A549 (cell line): ENCODE results near the gene PPP2R2D. TPM values are rescaled to one million over a fixed set of nuclear protein-coding genes. Genes with fewer than 3 reads are reported as not detected.

Experiments used
- ATAC-seq, 2 experiments: fragments of 200-7000 bp in 1 of 2; fragments of >200 bp in 1 of 2; cut with Nextera tagmentation in 1 of 2; cut with Tn5 transposase in 1 of 2; 3 replicates each; pipeline versions ENCODE4 v1.8.0 to v1.9.1; 2018 to 2020; ENCODE audit warnings: mild to moderate bottlenecking in 1 of 2, moderate library complexity in 1 of 2
- CTCF ChIA-PET: fragments of 300-600 bp; sonication (Branson Sonifier 250); formaldehyde crosslinking; extraction: SDS; loops from one replicate; lab custom pipeline; 2021; ENCODE audit warnings: antibody characterized with exemption, inconsistent platforms; lab: Yijun Ruan, JAX
- POLR2A ChIA-PET: fragments of 350-600 bp; formaldehyde crosslinking; extraction: SDS; loops from one replicate; lab custom pipeline; 2021; ENCODE audit warnings: antibody characterized with exemption, inconsistent platforms; lab: Yijun Ruan, JAX
- DNase-seq, 2 experiments: peaks; one replicate each; pipeline versions ENCODE4 v3.0.0 to v3.0.0-alpha.2; 2011 to 2016; ENCODE audit warnings: low read depth in 1 of 2, low spot score in 1 of 2
- FAIRE-seq: peaks from 2 replicates; lab custom pipeline; 2011; peaks lifted over from hg19 to GRCh38; lab: Jason Lieb, UNC
- H3K27ac ChIP-seq, 2 experiments: fragments of >200 bp; sonication (Bioruptor Twin); formaldehyde crosslinking; 3 replicates each; pipeline ENCODE4 v1.5.1; 2016 to 2017
- H3K4me1 ChIP-seq: fragments of >200 bp; sonication (Bioruptor Twin); formaldehyde crosslinking; 3 replicates; pipeline ENCODE4 v1.6.1; 2016
- H3K4me2 ChIP-seq: fragments of >200 bp; sonication (Bioruptor Twin); formaldehyde crosslinking; 3 replicates; pipeline ENCODE4 v1.6.1; 2016
- H3K4me3 ChIP-seq: fragments of >200 bp; sonication (Bioruptor Twin); formaldehyde crosslinking; 3 replicates; pipeline ENCODE4 v1.5.1; 2016
- H3K9me3 ChIP-seq: fragments of >200 bp; sonication (Bioruptor Twin); formaldehyde crosslinking; 3 replicates; pipeline ENCODE4 v1.6.1; 2016
- CBX8 ChIP-seq: fragments of 200-600 bp; sonication (generic); IDR thresholded peaks from 2 replicates; pipeline ENCODE4 v1.6.1; 2016
- FOXS1 ChIP-seq: fragments of 250-450 bp; sonication (Bioruptor Pico); IDR thresholded peaks from 2 replicates; pipeline ENCODE4 v1.5.0; 2020; ENCODE audit warnings: mild to moderate bottlenecking, moderate library complexity
- HEYL ChIP-seq: fragments of 250-450 bp; sonication (Bioruptor Pico); IDR thresholded peaks from 2 replicates; pipeline ENCODE4 v1.8.0; 2021; ENCODE audit warnings: mild to moderate bottlenecking, moderate library complexity
- HOXA7 ChIP-seq: fragments of 250-450 bp; sonication (Bioruptor Pico); IDR thresholded peaks from 2 replicates; pipeline ENCODE4 v1.5.0; 2020; ENCODE audit warnings: mild to moderate bottlenecking, moderate library complexity
- MAZ ChIP-seq: fragments of 150-350 bp; IDR thresholded peaks from 2 replicates; pipeline ENCODE4 v1.6.1; 2014; ENCODE audit warnings: antibody characterized with exemption, low read depth, low read length, borderline replicate concordance
- MYC ChIP-seq: IDR thresholded peaks from 2 replicates; pipeline ENCODE4 v1.6.1; 2012; ENCODE audit warnings: mild to moderate bottlenecking, inconsistent platforms, low read length, improper control_type of control experiment, borderline replicate concordance
- NFE2L2 ChIP-seq: fragments of 150-350 bp; conservative IDR thresholded peaks from 2 replicates; pipeline ENCODE4 v1.6.1; 2014; ENCODE audit warnings: low read length
- TFCP2L1 ChIP-seq: fragments of 250-450 bp; sonication (Bioruptor Pico); IDR thresholded peaks from 2 replicates; pipeline ENCODE4 v1.5.0; 2021; ENCODE audit warnings: mild to moderate bottlenecking
- WGBS: methylation state at CpG from one replicate; pipeline ENCODE4 v1.1.6; 2017; ENCODE audit errors: missing lambda C conversion rate; 5-methylcytosine and 5-hydroxymethylcytosine counted together
- polyA plus RNA-seq, 4 experiments: library from polyadenylated mRNA; depleted of rRNA in 3 of 4; stranded (reverse); fragments of >200 nt; fragmentation: RNase III in 1 of 4; extraction: RNeasy Plus Mini Kit Qiagen cat#74134 plus additional on column Dnase treatment in 1 of 4; gene quantifications; 2 replicates in 3 of 4; 3 replicates in 1 of 4; pipeline ENCODE4 v1.2.3, GENCODE V29; 2011 to 2017
- TF ChIP-seq, protein P1 (sequence below): IDR thresholded peaks from 2 replicates; pipeline ENCODE4 v1.6.1; 2012; ENCODE audit warnings: low read depth, borderline replicate concordance
- TF ChIP-seq, protein P2 (sequence below): fragments of 450-650 bp; IDR thresholded peaks from 2 replicates; pipeline ENCODE4 v1.6.1; 2014; ENCODE audit warnings: antibody characterized with exemption
- TF ChIP-seq, protein P3 (sequence below): fragments of 200-600 bp; sonication (generic); IDR thresholded peaks from 2 replicates; pipeline ENCODE4 v1.6.1; 2016; ENCODE audit warnings: antibody characterized with exemption, mild to moderate bottlenecking, moderate library complexity
- TF ChIP-seq, protein P4 (sequence below): fragments of 250-450 bp; sonication (Bioruptor Pico); IDR thresholded peaks from 2 replicates; pipeline ENCODE4 v1.5.0; 2021; ENCODE audit warnings: mild to moderate bottlenecking, moderate library complexity, borderline replicate concordance
- TF ChIP-seq, protein P5 (sequence below): fragments of 250-450 bp; sonication (Bioruptor Pico); IDR thresholded peaks from 2 replicates; pipeline ENCODE4 v1.5.0; 2020; ENCODE audit warnings: low read depth, mild to moderate bottlenecking, moderate library complexity

PPP2R2D gene
- polyA plus RNA-seq, 2 of the 4 experiments (the other 2 are of a cell fraction): 23.9 to 36.0 TPM

DNA sequence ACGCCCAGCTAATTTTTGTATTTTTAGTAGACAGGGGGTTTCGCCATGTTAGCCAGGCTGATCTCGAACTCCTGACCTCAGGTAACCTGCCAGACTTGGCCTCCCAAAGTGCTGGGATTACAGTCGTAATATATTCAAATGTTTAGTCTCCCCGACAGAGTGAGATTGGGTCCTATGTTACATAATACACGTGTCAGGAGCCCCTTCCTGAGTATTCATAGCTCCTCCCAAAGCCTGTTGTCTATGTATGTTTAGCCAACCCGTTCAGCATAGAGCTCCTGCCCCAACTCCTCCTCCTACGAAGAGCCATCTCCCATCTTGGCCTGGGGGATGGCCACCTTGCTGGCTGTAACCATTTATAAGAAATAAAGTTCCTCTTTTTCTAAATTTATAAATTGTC, 2.7 kb upstream of the PPP2R2D start:
- peaks cover 15% of the 10 kb centered on the region for H3K4me1 ChIP-seq
- no peaks in the 10 kb centered on the region for H3K9me3 ChIP-seq
- CTCF ChIA-PET: interaction anchor here (0.9 to 7.5 kb wide), 5 partner anchors 9 to 127 kb away, joined by 3 to 56 read pairs (median 4); no protein-coding TSS in a partner anchor
- DNase-seq (no peak), FAIRE-seq (no peak), ATAC-seq (no peak)
- H3K4me3 ChIP-seq: no peak overlapping the region
- POLR2A ChIA-PET: no interaction called here
- no peak overlapping the region for H3K4me2 ChIP-seq
- 57% methylated on average over 8 of the region's 8 CpGs for WGBS
- no peak for TF ChIP-seq CBX8
- TF ChIP-seq HEYL (CRISPR knock-in tag): no peak
- TF ChIP-seq MYC: no peak
- TF ChIP-seq, protein P1, sequence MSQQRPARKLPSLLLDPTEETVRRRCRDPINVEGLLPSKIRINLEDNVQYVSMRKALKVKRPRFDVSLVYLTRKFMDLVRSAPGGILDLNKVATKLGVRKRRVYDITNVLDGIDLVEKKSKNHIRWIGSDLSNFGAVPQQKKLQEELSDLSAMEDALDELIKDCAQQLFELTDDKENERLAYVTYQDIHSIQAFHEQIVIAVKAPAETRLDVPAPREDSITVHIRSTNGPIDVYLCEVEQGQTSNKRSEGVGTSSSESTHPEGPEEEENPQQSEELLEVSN: no peak
- no peak for TF ChIP-seq HOXA7 (CRISPR knock-in tag)
- TF ChIP-seq, protein P2, sequence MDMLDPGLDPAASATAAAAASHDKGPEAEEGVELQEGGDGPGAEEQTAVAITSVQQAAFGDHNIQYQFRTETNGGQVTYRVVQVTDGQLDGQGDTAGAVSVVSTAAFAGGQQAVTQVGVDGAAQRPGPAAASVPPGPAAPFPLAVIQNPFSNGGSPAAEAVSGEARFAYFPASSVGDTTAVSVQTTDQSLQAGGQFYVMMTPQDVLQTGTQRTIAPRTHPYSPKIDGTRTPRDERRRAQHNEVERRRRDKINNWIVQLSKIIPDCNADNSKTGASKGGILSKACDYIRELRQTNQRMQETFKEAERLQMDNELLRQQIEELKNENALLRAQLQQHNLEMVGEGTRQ: no peak
- no peak overlapping the region for H3K27ac ChIP-seq

DNA sequence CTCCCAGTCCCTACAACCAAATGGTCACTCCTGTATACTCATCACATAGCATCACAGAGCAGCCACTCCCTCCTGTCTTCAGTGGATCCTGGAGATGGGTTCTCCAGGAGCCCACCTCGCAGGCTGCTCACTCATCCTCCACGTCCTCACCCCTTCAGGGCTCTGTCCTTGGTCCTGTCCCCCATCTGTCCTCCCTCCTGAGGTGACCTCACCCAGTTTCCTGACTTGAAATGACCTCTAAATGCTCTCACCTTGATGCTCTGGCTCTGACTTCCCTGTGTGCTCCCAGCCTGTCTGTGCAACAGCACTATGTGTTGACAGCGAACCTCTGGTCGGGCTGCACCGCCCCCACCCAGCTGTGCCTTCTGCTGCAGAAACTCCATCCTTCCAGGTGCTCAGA, 2.1 kb upstream of the PPP2R2D start:
- H3K4me1 ChIP-seq: peaks cover 21% of the 10 kb centered on the region
- DNase-seq (no peak), FAIRE-seq (no peak), ATAC-seq (no peak)
- no peaks in the 10 kb centered on the region for H3K9me3 ChIP-seq
- ChIA-PET POLR2A (no interaction called here), CTCF (interaction anchor here (1.1 to 7.5 kb wide), 4 partner anchors 11 to 244 kb away, joined by 4 to 56 read pairs (median 9); no protein-coding TSS in a partner anchor)
- TF ChIP-seq, protein P3, sequence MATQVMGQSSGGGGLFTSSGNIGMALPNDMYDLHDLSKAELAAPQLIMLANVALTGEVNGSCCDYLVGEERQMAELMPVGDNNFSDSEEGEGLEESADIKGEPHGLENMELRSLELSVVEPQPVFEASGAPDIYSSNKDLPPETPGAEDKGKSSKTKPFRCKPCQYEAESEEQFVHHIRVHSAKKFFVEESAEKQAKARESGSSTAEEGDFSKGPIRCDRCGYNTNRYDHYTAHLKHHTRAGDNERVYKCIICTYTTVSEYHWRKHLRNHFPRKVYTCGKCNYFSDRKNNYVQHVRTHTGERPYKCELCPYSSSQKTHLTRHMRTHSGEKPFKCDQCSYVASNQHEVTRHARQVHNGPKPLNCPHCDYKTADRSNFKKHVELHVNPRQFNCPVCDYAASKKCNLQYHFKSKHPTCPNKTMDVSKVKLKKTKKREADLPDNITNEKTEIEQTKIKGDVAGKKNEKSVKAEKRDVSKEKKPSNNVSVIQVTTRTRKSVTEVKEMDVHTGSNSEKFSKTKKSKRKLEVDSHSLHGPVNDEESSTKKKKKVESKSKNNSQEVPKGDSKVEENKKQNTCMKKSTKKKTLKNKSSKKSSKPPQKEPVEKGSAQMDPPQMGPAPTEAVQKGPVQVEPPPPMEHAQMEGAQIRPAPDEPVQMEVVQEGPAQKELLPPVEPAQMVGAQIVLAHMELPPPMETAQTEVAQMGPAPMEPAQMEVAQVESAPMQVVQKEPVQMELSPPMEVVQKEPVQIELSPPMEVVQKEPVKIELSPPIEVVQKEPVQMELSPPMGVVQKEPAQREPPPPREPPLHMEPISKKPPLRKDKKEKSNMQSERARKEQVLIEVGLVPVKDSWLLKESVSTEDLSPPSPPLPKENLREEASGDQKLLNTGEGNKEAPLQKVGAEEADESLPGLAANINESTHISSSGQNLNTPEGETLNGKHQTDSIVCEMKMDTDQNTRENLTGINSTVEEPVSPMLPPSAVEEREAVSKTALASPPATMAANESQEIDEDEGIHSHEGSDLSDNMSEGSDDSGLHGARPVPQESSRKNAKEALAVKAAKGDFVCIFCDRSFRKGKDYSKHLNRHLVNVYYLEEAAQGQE: peak; percentile 43; the same call in 1 of the 2 replicates
- no peak for TF ChIP-seq TFCP2L1 (CRISPR knock-in tag)
- no peak overlapping the region for H3K27ac ChIP-seq
- 73% methylated on average over 5 of the region's 5 CpGs for WGBS
- H3K4me2 ChIP-seq: no peak overlapping the region
- no peak overlapping the region for H3K4me3 ChIP-seq

DNA sequence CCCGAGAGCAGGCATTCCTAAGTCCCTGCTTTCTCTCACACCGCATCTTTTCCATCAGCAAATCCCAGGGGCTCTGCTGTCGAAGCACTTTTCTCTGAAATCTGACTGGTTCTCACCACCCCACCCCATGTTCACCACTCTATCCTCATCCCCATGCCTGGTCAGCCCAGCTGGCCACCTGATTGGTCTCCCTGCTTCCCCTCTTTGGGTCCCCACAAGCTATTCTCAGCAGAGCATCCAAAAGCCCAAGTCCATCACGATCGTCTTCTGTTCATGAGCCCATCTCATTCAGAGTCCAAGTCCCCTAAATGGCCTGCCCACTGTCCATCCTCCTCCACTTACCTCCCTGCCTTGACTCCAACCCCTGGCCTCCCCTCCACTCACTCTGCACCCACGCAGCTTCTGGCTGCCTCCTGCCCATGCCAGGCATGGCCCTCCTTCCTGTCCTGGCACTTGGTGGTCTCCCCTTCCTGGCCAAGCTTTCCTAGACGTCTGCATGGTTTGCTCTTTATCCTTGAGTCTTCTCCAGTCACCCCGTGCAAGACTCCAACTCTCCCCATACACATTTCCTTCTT, 1.6 kb upstream of the PPP2R2D start:
- no peak overlapping the region for H3K4me3 ChIP-seq
- TF ChIP-seq NFE2L2 (no peak), CBX8 (no peak), FOXS1 (CRISPR knock-in tag) (no peak), MAZ (no peak), MYC (no peak)
- TF ChIP-seq, protein P4, sequence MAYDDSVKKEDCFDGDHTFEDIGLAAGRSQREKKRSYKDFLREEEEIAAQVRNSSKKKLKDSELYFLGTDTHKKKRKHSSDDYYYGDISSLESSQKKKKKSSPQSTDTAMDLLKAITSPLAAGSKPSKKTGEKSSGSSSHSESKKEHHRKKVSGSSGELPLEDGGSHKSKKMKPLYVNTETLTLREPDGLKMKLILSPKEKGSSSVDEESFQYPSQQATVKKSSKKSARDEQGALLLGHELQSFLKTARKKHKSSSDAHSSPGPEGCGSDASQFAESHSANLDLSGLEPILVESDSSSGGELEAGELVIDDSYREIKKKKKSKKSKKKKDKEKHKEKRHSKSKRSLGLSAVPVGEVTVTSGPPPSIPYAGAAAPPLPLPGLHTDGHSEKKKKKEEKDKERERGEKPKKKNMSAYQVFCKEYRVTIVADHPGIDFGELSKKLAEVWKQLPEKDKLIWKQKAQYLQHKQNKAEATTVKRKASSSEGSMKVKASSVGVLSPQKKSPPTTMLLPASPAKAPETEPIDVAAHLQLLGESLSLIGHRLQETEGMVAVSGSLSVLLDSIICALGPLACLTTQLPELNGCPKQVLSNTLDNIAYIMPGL: no peak
- TF ChIP-seq, protein P1: no peak
- TF ChIP-seq, protein P5, sequence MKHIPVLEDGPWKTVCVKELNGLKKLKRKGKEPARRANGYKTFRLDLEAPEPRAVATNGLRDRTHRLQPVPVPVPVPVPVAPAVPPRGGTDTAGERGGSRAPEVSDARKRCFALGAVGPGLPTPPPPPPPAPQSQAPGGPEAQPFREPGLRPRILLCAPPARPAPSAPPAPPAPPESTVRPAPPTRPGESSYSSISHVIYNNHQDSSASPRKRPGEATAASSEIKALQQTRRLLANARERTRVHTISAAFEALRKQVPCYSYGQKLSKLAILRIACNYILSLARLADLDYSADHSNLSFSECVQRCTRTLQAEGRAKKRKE (CRISPR knock-in tag): no peak
- DNase-seq (no peak), FAIRE-seq (no peak), ATAC-seq (no peak)
- no peaks in the 10 kb centered on the region for H3K9me3 ChIP-seq
- H3K4me2 ChIP-seq: peak overlapping the region; percentile 100
- 49% methylated on average over 8 of the region's 8 CpGs for WGBS
- peaks cover 25% of the 10 kb centered on the region for H3K4me1 ChIP-seq
- no peak overlapping the region for H3K27ac ChIP-seq
- CTCF ChIA-PET: interaction anchor here (1.1 to 7.5 kb wide), 4 partner anchors 8 to 243 kb away, joined by 6 to 56 read pairs (median 10); no protein-coding TSS in a partner anchor
- POLR2A ChIA-PET: interaction anchor here (1.6 kb wide), 1 partner anchor 1789 kb away, joined by 7 read pairs; the partner anchor contains the start of gene C10orf143
